ENCODE measurements around the gene PLA2G4B. TPM values are rescaled to one million over a fixed set of nuclear protein-coding genes. Genes with fewer than 3 reads are reported as not detected.

The PLA2G4B gene
- total RNA-seq, 1 experiment from 2014 or later = 11.0 TPM

GRCh38 chr15:41834096-41834495 is 4.6 kb upstream of the PLA2G4B start:
- no peak overlapping the region for H3K27ac Mint-ChIP-seq

GRCh38 chr15:41836073-41836472 is 2.6 kb upstream of the PLA2G4B start:
- ChIA-PET CTCF (no interaction called here), POLR2A (no interaction called here)
- no peak for DNase-seq (ENCODE audit: low spot score)
- TF ChIP-seq ZNF317 (CRISPR knock-in tag; IDR thresholded peaks at IDR 0.05; ENCODE audit: borderline replicate concordance, low read depth) (no peak), ZBTB21 (CRISPR knock-in tag; IDR thresholded peaks at IDR 0.05; ENCODE audit: borderline replicate concordance) (no peak), IRF2 (CRISPR knock-in tag; IDR thresholded peaks at IDR 0.05; ENCODE audit: borderline replicate concordance, low read depth) (no peak), ZNF671 (CRISPR knock-in tag; IDR thresholded peaks at IDR 0.05) (no peak), SMAD4 (CRISPR knock-in tag; IDR thresholded peaks at IDR 0.05) (no peak), GRHL2 (CRISPR knock-in tag; IDR thresholded peaks at IDR 0.05; ENCODE audit: insufficient replicate concordance, severe bottlenecking) (no peak), NR2C2 (CRISPR knock-in tag; IDR thresholded peaks at IDR 0.05) (no peak), ZNF281 (CRISPR knock-in tag; IDR thresholded peaks at IDR 0.05) (no peak)
- no peaks in the 10 kb centered on the region for H3K4me1 Mint-ChIP-seq
- no peaks in the 10 kb centered on the region for H3K27me3 Mint-ChIP-seq (ENCODE audit: low read depth)
- no peak for ATAC-seq
- no peak overlapping the region for H3K27ac Mint-ChIP-seq
- H3K4me3 Mint-ChIP-seq = no peak overlapping the region
- no peaks in the 10 kb centered on the region for H3K9me3 Mint-ChIP-seq
- peaks cover 7% of the 10 kb centered on the region; the same call in 1 of the 2 replicates for H3K36me3 Mint-ChIP-seq

More at GRCh38 chr15:41834096-41834495, 4.6 kb upstream of the PLA2G4B start:
- H3K27me3 Mint-ChIP-seq (ENCODE audit: low read depth) = no peaks in the 10 kb centered on the region
- peaks cover 7% of the 10 kb centered on the region; the same call in 1 of the 2 replicates for H3K36me3 Mint-ChIP-seq
- H3K4me3 Mint-ChIP-seq = no peak overlapping the region
- no peak for TF ChIP-seq NR2C2 (CRISPR knock-in tag; IDR thresholded peaks at IDR 0.05)
- no peak for TF ChIP-seq ELF4 (CRISPR knock-in tag; IDR thresholded peaks at IDR 0.05; ENCODE audit: low read depth)
- no peak for TF ChIP-seq NR3C1 (CRISPR knock-in tag; conservative IDR thresholded peaks at IDR 0.05; ENCODE audit: low read depth)
- no peak for TF ChIP-seq ZMAT4 (CRISPR knock-in tag; IDR thresholded peaks at IDR 0.05)
- no peak for TF ChIP-seq ZNF121 (CRISPR knock-in tag; IDR thresholded peaks at IDR 0.05)
- no peak for TF ChIP-seq GTF2I (CRISPR knock-in tag; conservative IDR thresholded peaks at IDR 0.05)
- no peaks in the 10 kb centered on the region for H3K9me3 Mint-ChIP-seq
- POLR2A ChIA-PET = no interaction called here
- DNase-seq (ENCODE audit: low spot score) (no peak), ATAC-seq (no peak)
- CTCF ChIA-PET = no interaction called here
- no peaks in the 10 kb centered on the region for H3K4me1 Mint-ChIP-seq

- Mint-ChIP-seq H3K27me3 (ENCODE audit: low read depth) (no peaks in the 10 kb centered on the region), H3K27ac (no peak overlapping the region; the same call in 1 of the 2 replicates), H3K9me3 (no peaks in the 10 kb centered on the region), H3K36me3 (peaks cover 5% of the 10 kb centered on the region; the same call in 1 of the 2 replicates), H3K4me3 (no peak overlapping the region), H3K4me1 (no peaks in the 10 kb centered on the region)
- no peak for TF ChIP-seq PREB (CRISPR knock-in tag; IDR thresholded peaks at IDR 0.05; ENCODE audit: borderline replicate concordance)
- TF ChIP-seq GRHL2 (CRISPR knock-in tag; IDR thresholded peaks at IDR 0.05; ENCODE audit: insufficient replicate concordance, severe bottlenecking) = no peak
- TF ChIP-seq FOXP1 (CRISPR knock-in tag; IDR thresholded peaks at IDR 0.05; ENCODE audit: borderline replicate concordance) = no peak
- ChIA-PET CTCF (interaction anchor here (1.5 kb wide), 1 partner anchor 63 kb away, joined by 3 read pairs; the partner anchor contains the start of gene MAPKBP1), POLR2A (no interaction called here)
- no peak for ATAC-seq
- no peak for DNase-seq (ENCODE audit: low spot score)
Measured at GRCh38 chr15:41836713-41837454, 1.8 kb upstream of the PLA2G4B start.
